OCI-LY1 (cell line): ENCODE results near the gene TMC5.

Experiments used
- H2AFZ ChIP-seq: fragments of 200-600 bp; sonication (generic), shearing (Covaris generic); 2 replicates; pipeline ENCODE4 v1.6.0; 2014; ENCODE audit warnings: antibody characterized with exemption, mild to moderate bottlenecking, low read length
- H3F3A ChIP-seq: fragments of 200-600 bp; sonication (generic), shearing (Covaris generic); 2 replicates; pipeline ENCODE4 v1.6.0; 2014; ENCODE audit warnings: mild to moderate bottlenecking, antibody characterized with exemption, low read length, moderate library complexity; ENCODE audit not compliant: insufficient read depth
- H3K27ac ChIP-seq: fragments of 200-600 bp; sonication (generic); 2 replicates; pipeline ENCODE4 v1.5.1; 2014; ENCODE audit warnings: low read length, mixed run types, mild to moderate bottlenecking, low read depth; ENCODE audit not compliant: poor library complexity, severe bottlenecking
- H3K27me3 ChIP-seq: fragments of 200-600 bp; sonication (generic); 2 replicates; pipeline ENCODE4 v1.6.0; 2014; ENCODE audit warnings: antibody characterized with exemption, mild to moderate bottlenecking, low read length, moderate library complexity; ENCODE audit not compliant: insufficient read depth
- H3K36me3 ChIP-seq: fragments of 200-600 bp; sonication (generic); 2 replicates; pipeline ENCODE4 v1.6.1; 2014; ENCODE audit warnings: mild to moderate bottlenecking, antibody characterized with exemption, low read length, moderate library complexity, mixed read lengths; ENCODE audit not compliant: insufficient read depth
- H3K4me1 ChIP-seq: fragments of 200-600 bp; sonication (generic); 2 replicates; pipeline ENCODE4 v1.5.1; 2014; ENCODE audit warnings: mild to moderate bottlenecking, low read length, moderate library complexity; ENCODE audit not compliant: insufficient read depth, severe bottlenecking
- H3K4me2 ChIP-seq: fragments of 200-600 bp; sonication (generic), shearing (Covaris generic); 2 replicates; pipeline ENCODE4 v1.6.1; 2014; ENCODE audit warnings: low read length
- H3K4me3 ChIP-seq: fragments of 200-600 bp; sonication (generic); 2 replicates; pipeline ENCODE4 v1.5.1; 2014; ENCODE audit warnings: low read length, low read depth, mild to moderate bottlenecking, mixed read lengths; ENCODE audit not compliant: poor library complexity, severe bottlenecking
- H3K79me2 ChIP-seq: fragments of 200-600 bp; shearing (Covaris generic); 2 replicates; pipeline ENCODE4 v1.6.1; 2016; ENCODE audit warnings: mixed run types, low read length, mixed read lengths; ENCODE audit not compliant: insufficient read depth
- H3K9ac ChIP-seq: fragments of 200-600 bp; sonication (generic), shearing (Covaris generic); 2 replicates; pipeline ENCODE4 v1.6.1; 2014; ENCODE audit warnings: mild to moderate bottlenecking, low read length, mixed read lengths
- H3K9me2 ChIP-seq: fragments of 200-600 bp; sonication (generic), shearing (Covaris generic); 2 replicates; pipeline ENCODE4 v1.6.1; 2014; ENCODE audit warnings: low read depth, mild to moderate bottlenecking, low read length, mixed read lengths
- H3K9me3 ChIP-seq: fragments of 200-600 bp; shearing (Covaris generic); 2 replicates; pipeline ENCODE4 v1.6.1; 2014; ENCODE audit warnings: low read length, mixed read lengths
- H4K20me1 ChIP-seq: fragments of 200-600 bp; sonication (generic), shearing (Covaris generic); 2 replicates; pipeline ENCODE4 v1.6.0; 2016; ENCODE audit warnings: mild to moderate bottlenecking, low read length; ENCODE audit not compliant: insufficient read depth
- EZH2 ChIP-seq: fragments of 200-600 bp; sonication (generic), shearing (Covaris generic); IDR thresholded peaks from 2 replicates; pipeline ENCODE4 v1.8.0; 2017; ENCODE audit warnings: borderline replicate concordance, mixed run types, mild to moderate bottlenecking, antibody characterized with exemption, low read length, moderate library complexity, mixed read lengths
- TF ChIP-seq, protein P1 (sequence below): fragments of 200-600 bp; sonication (generic), shearing (Covaris generic); IDR thresholded peaks from 2 replicates; pipeline ENCODE4 v1.5.1; 2017; ENCODE audit warnings: mild to moderate bottlenecking, antibody characterized with exemption, low read length, moderate library complexity, mixed read lengths

TMC5 gene

DNA sequence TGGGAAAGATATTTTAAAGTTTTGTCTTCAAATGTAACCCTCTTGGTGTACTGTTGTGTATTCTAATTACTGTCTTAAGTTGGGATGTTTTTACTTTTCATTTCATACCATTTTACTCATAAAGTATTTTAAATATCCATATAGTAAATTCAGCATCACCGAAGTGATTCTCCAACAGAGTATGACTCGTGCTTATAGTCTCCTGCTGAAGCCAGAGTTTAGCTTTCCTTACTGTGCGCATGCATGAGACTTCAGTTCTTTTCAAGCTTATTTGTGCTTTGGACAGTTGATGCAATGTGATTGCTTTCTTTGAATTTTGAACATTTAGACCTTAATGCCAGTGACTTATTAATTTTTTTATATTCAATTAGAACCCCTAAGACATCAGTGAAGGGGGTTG, 130.5 kb downstream of the TMC5 start:
- H4K20me1 ChIP-seq = no peaks in the 10 kb centered on the region
- H3K4me3 ChIP-seq = no peak overlapping the region
- no peaks in the 10 kb centered on the region for H3K79me2 ChIP-seq
- TF ChIP-seq EZH2 = no peak
- TF ChIP-seq, protein P1, sequence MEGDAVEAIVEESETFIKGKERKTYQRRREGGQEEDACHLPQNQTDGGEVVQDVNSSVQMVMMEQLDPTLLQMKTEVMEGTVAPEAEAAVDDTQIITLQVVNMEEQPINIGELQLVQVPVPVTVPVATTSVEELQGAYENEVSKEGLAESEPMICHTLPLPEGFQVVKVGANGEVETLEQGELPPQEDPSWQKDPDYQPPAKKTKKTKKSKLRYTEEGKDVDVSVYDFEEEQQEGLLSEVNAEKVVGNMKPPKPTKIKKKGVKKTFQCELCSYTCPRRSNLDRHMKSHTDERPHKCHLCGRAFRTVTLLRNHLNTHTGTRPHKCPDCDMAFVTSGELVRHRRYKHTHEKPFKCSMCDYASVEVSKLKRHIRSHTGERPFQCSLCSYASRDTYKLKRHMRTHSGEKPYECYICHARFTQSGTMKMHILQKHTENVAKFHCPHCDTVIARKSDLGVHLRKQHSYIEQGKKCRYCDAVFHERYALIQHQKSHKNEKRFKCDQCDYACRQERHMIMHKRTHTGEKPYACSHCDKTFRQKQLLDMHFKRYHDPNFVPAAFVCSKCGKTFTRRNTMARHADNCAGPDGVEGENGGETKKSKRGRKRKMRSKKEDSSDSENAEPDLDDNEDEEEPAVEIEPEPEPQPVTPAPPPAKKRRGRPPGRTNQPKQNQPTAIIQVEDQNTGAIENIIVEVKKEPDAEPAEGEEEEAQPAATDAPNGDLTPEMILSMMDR = no peak
- H3K9me2 ChIP-seq = no peaks in the 10 kb centered on the region
- no peaks in the 10 kb centered on the region; the same call in 1 of the 2 replicates for H3F3A ChIP-seq
- no peaks in the 10 kb centered on the region for H3K4me1 ChIP-seq
- no peak overlapping the region for H3K9ac ChIP-seq
- peaks cover 77% of the 10 kb centered on the region for H3K36me3 ChIP-seq
- no peak overlapping the region for H2AFZ ChIP-seq
- no peak overlapping the region for H3K4me2 ChIP-seq
- no peaks in the 10 kb centered on the region for H3K27me3 ChIP-seq
- H3K9me3 ChIP-seq = no peaks in the 10 kb centered on the region
- no peak overlapping the region for H3K27ac ChIP-seq
